Esophagus muscularis mucosa (tissue), 4 donors: ENCODE measurements around the gene ADORA1.

Source experiments
- CTCF ChIP-seq, 3 experiments: fragments of 200-600 bp in 2 of 3; fragments of 450-650 bp in 1 of 3; sonication (generic) in 2 of 3; IDR thresholded peaks; one replicate each; pipeline ENCODE4 v1.5.1; 2017 to 2019; ENCODE audit warnings: antibody characterized with exemption in 3 of 3, mild to moderate bottlenecking in 2 of 3, moderate library complexity in 1 of 3
- EP300 ChIP-seq: sonication (generic); formaldehyde crosslinking; IDR thresholded peaks from one replicate; pipeline ENCODE4 v1.6.1; 2017; ENCODE audit warnings: antibody characterized with exemption
- POLR2A ChIP-seq: fragments of 450-650 bp; IDR thresholded peaks from one replicate; pipeline ENCODE4 v1.6.1; 2017; ENCODE audit warnings: antibody characterized with exemption, moderate library complexity, mild to moderate bottlenecking, low read depth
- POLR2AphosphoS5 ChIP-seq, 2 donors: sonication (generic); formaldehyde crosslinking; IDR thresholded peaks; one replicate each; pipeline ENCODE4 v1.6.1; 2017; ENCODE audit warnings: antibody characterized with exemption in 2 of 2

DNA sequence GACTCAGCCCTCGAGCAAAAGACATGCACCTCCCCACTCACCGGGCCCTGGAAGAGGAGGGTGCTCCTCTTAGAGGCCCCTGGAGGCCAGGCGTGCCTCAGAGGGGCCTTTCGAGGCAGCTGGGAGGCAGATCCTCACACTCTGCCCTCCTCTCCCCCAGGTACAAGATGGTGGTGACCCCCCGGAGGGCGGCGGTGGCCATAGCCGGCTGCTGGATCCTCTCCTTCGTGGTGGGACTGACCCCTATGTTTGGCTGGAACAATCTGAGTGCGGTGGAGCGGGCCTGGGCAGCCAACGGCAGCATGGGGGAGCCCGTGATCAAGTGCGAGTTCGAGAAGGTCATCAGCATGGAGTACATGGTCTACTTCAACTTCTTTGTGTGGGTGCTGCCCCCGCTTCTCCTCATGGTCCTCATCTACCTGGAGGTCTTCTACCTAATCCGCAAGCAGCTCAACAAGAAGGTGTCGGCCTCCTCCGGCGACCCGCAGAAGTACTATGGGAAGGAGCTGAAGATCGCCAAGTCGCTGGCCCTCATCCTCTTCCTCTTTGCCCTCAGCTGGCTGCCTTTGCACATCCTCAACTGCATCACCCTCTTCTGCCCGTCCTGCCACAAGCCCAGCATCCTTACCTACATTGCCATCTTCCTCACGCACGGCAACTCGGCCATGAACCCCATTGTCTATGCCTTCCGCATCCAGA, 37.7 kb downstream of the ADORA1 start:
- no peak for TF ChIP-seq CTCF (IDR thresholded peaks at IDR 0.05)
- TF ChIP-seq POLR2A, result no peak
- no peak for TF ChIP-seq POLR2AphosphoS5 (IDR thresholded peaks at IDR 0.05)
- TF ChIP-seq EP300, result no peak
